ENCODE measurements around the gene LYAR. TPM values are rescaled to one million over a fixed set of nuclear protein-coding genes. Genes with fewer than 3 reads are reported as not detected.

Gene LYAR
- total RNA-seq, 5 donors from 2014 or later (not counting 1 experiment from before 2014, with no cell fraction given), result 21.0 to 46.3 (median 31.7) TPM

DNA sequence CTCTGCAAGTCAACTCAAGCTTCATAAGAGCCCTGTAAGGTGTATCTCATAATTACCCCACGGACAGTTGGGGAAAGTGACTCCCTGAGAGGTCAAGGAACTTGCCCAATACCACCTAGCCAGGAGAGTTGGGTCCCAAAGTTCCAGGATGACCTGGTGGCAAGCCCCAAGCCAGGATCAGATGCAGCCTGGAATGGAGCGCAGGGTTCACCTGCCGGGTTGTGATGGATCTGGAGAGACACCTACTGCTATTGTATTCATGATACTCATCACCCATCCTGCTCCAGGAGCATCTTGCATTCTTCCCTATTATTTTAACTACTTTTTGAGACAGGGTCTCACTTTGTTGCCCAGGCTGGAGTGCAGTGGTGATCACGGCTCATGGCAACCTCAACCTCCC is 36.2 kb upstream of the LYAR start:
- ChIA-PET POLR2A (interaction anchor here in 1 of 2 donors (0.6 kb wide), 1 partner anchor 16 kb away, joined by 4 read pairs; no protein-coding TSS in a partner anchor), CTCF (no interaction called here)
- peaks cover 0 to 3% of the 10 kb centered on the region in 2 experiments for H3K27me3 ChIP-seq (replicated peaks in 1 of 2; ENCODE audit: control insufficient read depth in 2 of 2, extremely low read depth in 1 of 2, insufficient read depth in 2 of 2, low read length in 1 of 2)
- peaks cover 5 to 11% of the 10 kb centered on the region in 2 donors for H3K36me3 ChIP-seq (ENCODE audit: control insufficient read depth in 2 of 2, extremely low read depth in 1 of 2, insufficient read depth in 1 of 2, low read length in 1 of 2)
- H3K9me3 ChIP-seq, result no peaks in the 10 kb centered on the region
- no peaks in the 10 kb centered on the region for H3K27me3 Mint-ChIP-seq
- 96% methylated on average over 3 of the region's 4 CpGs for WGBS (ENCODE audit: insufficient coverage)
- H3K4me3 Mint-ChIP-seq, result no peak overlapping the region
- H3K4me3 ChIP-seq (ENCODE audit: control insufficient read depth in 1 of 2, extremely low read depth in 1 of 2, low read length in 1 of 2), result no peak overlapping the region
- DNase-seq, result no peak
- H3K27ac Mint-ChIP-seq, result no peak overlapping the region
- H3K36me3 Mint-ChIP-seq, result peaks cover 14% of the 10 kb centered on the region
- no peak overlapping the region for H3K27ac ChIP-seq (ENCODE audit: low read length)
- no peaks in the 10 kb centered on the region for H3K4me1 ChIP-seq (ENCODE audit: control insufficient read depth in 1 of 2, extremely low read depth in 1 of 2, insufficient read depth in 2 of 2, low read length in 2 of 2)
- no peaks in the 10 kb centered on the region for H3K4me1 Mint-ChIP-seq
- no peaks in the 10 kb centered on the region for H3K9me3 Mint-ChIP-seq
- ATAC-seq (replicated peaks in 1 of 4), result no peak

GRCh38 chr4:4325321-4325720 is 35.4 kb upstream of the LYAR start:
- peaks cover 23% of the 10 kb centered on the region for H3K36me3 Mint-ChIP-seq
- CTCF ChIA-PET, result no interaction called here
- DNase-seq, result no peak

GRCh38 chr4:4323705-4324534 is 34.0 kb upstream of the LYAR start:
- Mint-ChIP-seq H3K27ac (no peak overlapping the region), H3K27me3 (no peaks in the 10 kb centered on the region), H3K4me3 (no peak overlapping the region), H3K9me3 (no peaks in the 10 kb centered on the region), H3K4me1 (no peaks in the 10 kb centered on the region), H3K36me3 (peaks cover 28% of the 10 kb centered on the region)
- 78% methylated on average over 5 of the region's 10 CpGs for WGBS (ENCODE audit: insufficient coverage)
- DNase-seq (no peak), ATAC-seq (replicated peaks in 1 of 4) (no peak)
- Histone ChIP-seq H3K27me3 (replicated peaks in 1 of 2; ENCODE audit: control insufficient read depth in 2 of 2, extremely low read depth in 1 of 2, insufficient read depth in 2 of 2, low read length in 1 of 2) (peaks cover 0 to 3% of the 10 kb centered on the region in 2 experiments), H3K9me3 (no peaks in the 10 kb centered on the region), H3K4me3 (ENCODE audit: control insufficient read depth in 1 of 2, extremely low read depth in 1 of 2, low read length in 1 of 2) (no peak overlapping the region), H3K27ac (ENCODE audit: low read length) (no peak overlapping the region), H3K4me1 (ENCODE audit: control insufficient read depth in 1 of 2, extremely low read depth in 1 of 2, insufficient read depth in 2 of 2, low read length in 2 of 2) (no peaks in the 10 kb centered on the region), H3K36me3 (ENCODE audit: control insufficient read depth in 2 of 2, extremely low read depth in 1 of 2, insufficient read depth in 1 of 2, low read length in 1 of 2) (peaks cover 5 to 27% of the 10 kb centered on the region in 2 donors)
- CTCF ChIA-PET, result interaction anchor here in 1 of 2 donors (0.6 kb wide), 2 partner anchors 14 to 40 kb away, joined by 3 to 4 read pairs; no protein-coding TSS in a partner anchor
- POLR2A ChIA-PET, result no interaction called here

More at GRCh38 chr4:4325321-4325720, 35.4 kb upstream of the LYAR start:
- peaks cover 5 to 18% of the 10 kb centered on the region in 2 donors for H3K36me3 ChIP-seq (ENCODE audit: control insufficient read depth in 2 of 2, extremely low read depth in 1 of 2, insufficient read depth in 1 of 2, low read length in 1 of 2)
- H3K4me1 Mint-ChIP-seq, result no peaks in the 10 kb centered on the region
- H3K27me3 Mint-ChIP-seq, result no peaks in the 10 kb centered on the region
- no peak overlapping the region for H3K27ac ChIP-seq (ENCODE audit: low read length)
- no peak overlapping the region for H3K27ac Mint-ChIP-seq
- POLR2A ChIA-PET, result interaction anchor here in 1 of 2 donors (0.6 kb wide), 1 partner anchor 15 kb away, joined by 4 read pairs; no protein-coding TSS in a partner anchor
- WGBS (ENCODE audit: insufficient coverage), result 100% methylated on average over 5 of the region's 5 CpGs
- no peaks in the 10 kb centered on the region for H3K9me3 ChIP-seq
- H3K4me3 Mint-ChIP-seq, result no peak overlapping the region
- no peak for ATAC-seq (replicated peaks in 1 of 4)
- H3K27me3 ChIP-seq (replicated peaks in 1 of 2; ENCODE audit: control insufficient read depth in 2 of 2, extremely low read depth in 1 of 2, insufficient read depth in 2 of 2, low read length in 1 of 2), result peaks cover 0 to 3% of the 10 kb centered on the region in 2 experiments
- no peak overlapping the region for H3K4me3 ChIP-seq (ENCODE audit: control insufficient read depth in 1 of 2, extremely low read depth in 1 of 2, low read length in 1 of 2)
- no peaks in the 10 kb centered on the region for H3K4me1 ChIP-seq (ENCODE audit: control insufficient read depth in 1 of 2, extremely low read depth in 1 of 2, insufficient read depth in 2 of 2, low read length in 2 of 2)
- no peaks in the 10 kb centered on the region for H3K9me3 Mint-ChIP-seq

DNA sequence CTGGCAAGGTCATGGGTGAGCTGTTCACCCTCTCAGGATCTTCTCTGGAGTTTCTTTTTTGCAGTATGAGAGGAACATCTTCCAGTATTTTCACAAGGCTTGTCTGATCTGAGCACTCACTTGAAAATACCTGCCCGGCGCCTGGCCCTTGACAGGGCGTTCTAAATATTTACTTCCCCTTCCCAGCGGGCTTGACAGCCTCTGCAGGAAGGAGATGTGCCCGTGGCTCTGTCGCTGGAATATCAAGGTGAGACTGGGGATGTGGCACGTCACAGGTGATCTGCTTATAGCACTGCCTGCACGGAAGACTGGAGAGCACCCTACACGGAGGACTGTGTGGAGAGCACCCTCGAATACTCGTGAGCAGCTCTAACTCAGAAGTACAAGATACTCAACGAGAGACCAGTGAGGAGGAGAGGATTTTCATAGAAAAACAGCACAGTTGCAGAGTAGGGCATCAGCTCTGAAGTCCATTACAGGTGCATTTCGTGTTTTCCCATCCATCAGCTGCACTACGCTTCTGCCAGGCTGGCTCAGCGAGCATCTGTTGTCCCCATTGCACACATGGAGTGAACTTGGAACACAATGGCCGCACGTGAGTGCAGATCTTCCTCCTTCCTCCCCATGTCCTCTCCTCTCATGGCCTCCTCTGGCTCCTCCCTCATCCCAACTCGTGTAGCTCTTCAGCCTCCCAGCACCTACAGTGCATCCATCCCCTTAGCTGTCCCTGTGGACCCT is 32.2 kb upstream of the LYAR start:
- no peak overlapping the region for H3K27ac Mint-ChIP-seq
- POLR2A ChIA-PET, result no interaction called here
- H3K27me3 Mint-ChIP-seq, result no peaks in the 10 kb centered on the region

GRCh38 chr4:4320951-4321714 is 31.2 kb upstream of the LYAR start:
- Mint-ChIP-seq H3K4me3 (no peak overlapping the region), H3K4me1 (no peaks in the 10 kb centered on the region), H3K9me3 (no peaks in the 10 kb centered on the region), H3K27ac (no peak overlapping the region), H3K27me3 (no peaks in the 10 kb centered on the region), H3K36me3 (peaks cover 46% of the 10 kb centered on the region)
- no peak overlapping the region for H3K4me3 ChIP-seq (ENCODE audit: control insufficient read depth in 1 of 2, extremely low read depth in 1 of 2, low read length in 1 of 2)
- POLR2A ChIA-PET, result no interaction called here
- H3K27me3 ChIP-seq (replicated peaks in 1 of 2; ENCODE audit: control insufficient read depth in 2 of 2, extremely low read depth in 1 of 2, insufficient read depth in 2 of 2, low read length in 1 of 2), result no peaks in the 10 kb centered on the region
- WGBS (ENCODE audit: insufficient coverage), result 98% methylated on average over 20 of the region's 26 CpGs
- H3K9me3 ChIP-seq, result no peaks in the 10 kb centered on the region
- ATAC-seq (replicated peaks in 1 of 4) (no peak), DNase-seq (no peak)
- CTCF ChIA-PET, result no interaction called here
- H3K36me3 ChIP-seq (ENCODE audit: control insufficient read depth in 2 of 2, extremely low read depth in 1 of 2, insufficient read depth in 1 of 2, low read length in 1 of 2), result peaks cover 11 to 44% of the 10 kb centered on the region in 2 donors
- no peaks in the 10 kb centered on the region for H3K4me1 ChIP-seq (ENCODE audit: control insufficient read depth in 1 of 2, extremely low read depth in 1 of 2, insufficient read depth in 2 of 2, low read length in 2 of 2)
- H3K27ac ChIP-seq (ENCODE audit: low read length), result no peak overlapping the region

More for the DNA sequence above, 32.2 kb upstream of the LYAR start:
- peaks cover 39% of the 10 kb centered on the region for H3K36me3 Mint-ChIP-seq
- no peak overlapping the region for H3K4me3 ChIP-seq (ENCODE audit: control insufficient read depth in 1 of 2, extremely low read depth in 1 of 2, low read length in 1 of 2)
- DNase-seq (no peak), ATAC-seq (replicated peaks in 1 of 4) (no peak)
- H3K9me3 ChIP-seq, result no peaks in the 10 kb centered on the region
- H3K4me1 Mint-ChIP-seq, result no peaks in the 10 kb centered on the region
- 85% methylated on average over 14 of the region's 18 CpGs for WGBS (ENCODE audit: insufficient coverage)
- no peaks in the 10 kb centered on the region for H3K4me1 ChIP-seq (ENCODE audit: control insufficient read depth in 1 of 2, extremely low read depth in 1 of 2, insufficient read depth in 2 of 2, low read length in 2 of 2)
- H3K9me3 Mint-ChIP-seq, result no peaks in the 10 kb centered on the region
- no peaks in the 10 kb centered on the region for H3K27me3 ChIP-seq (replicated peaks in 1 of 2; ENCODE audit: control insufficient read depth in 2 of 2, extremely low read depth in 1 of 2, insufficient read depth in 2 of 2, low read length in 1 of 2)
- H3K27ac ChIP-seq (ENCODE audit: low read length), result no peak overlapping the region
- CTCF ChIA-PET, result no interaction called here
- H3K36me3 ChIP-seq (ENCODE audit: control insufficient read depth in 2 of 2, extremely low read depth in 1 of 2, insufficient read depth in 1 of 2, low read length in 1 of 2), result peaks cover 9 to 34% of the 10 kb centered on the region in 2 donors
- H3K4me3 Mint-ChIP-seq, result no peak overlapping the region

DNA sequence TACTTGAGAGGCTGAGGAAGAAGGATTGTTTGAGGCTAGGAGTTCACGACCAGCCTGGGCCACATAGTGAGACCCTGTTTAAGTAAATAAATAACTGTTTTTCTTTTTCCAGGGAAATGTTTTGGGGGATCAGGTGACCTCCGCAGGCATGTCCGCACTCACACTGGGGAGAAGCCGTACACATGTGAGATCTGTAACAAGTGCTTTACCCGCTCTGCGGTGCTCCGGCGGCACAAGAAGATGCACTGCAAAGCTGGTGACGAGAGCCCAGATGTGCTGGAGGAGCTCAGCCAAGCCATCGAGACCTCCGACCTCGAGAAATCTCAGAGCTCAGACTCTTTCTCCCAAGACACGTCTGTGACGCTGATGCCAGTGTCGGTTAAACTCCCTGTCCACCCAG is 30.6 kb upstream of the LYAR start:
- no peak for ATAC-seq (replicated peaks in 1 of 4)
- Mint-ChIP-seq H3K36me3 (peaks cover 52% of the 10 kb centered on the region), H3K9me3 (no peaks in the 10 kb centered on the region), H3K4me1 (no peaks in the 10 kb centered on the region), H3K27me3 (no peaks in the 10 kb centered on the region), H3K4me3 (no peak overlapping the region), H3K27ac (no peak overlapping the region)
- Histone ChIP-seq H3K9me3 (no peaks in the 10 kb centered on the region), H3K36me3 (ENCODE audit: control insufficient read depth in 2 of 2, extremely low read depth in 1 of 2, insufficient read depth in 1 of 2, low read length in 1 of 2) (peaks cover 11 to 50% of the 10 kb centered on the region in 2 donors), H3K27ac (ENCODE audit: low read length) (no peak overlapping the region), H3K4me3 (ENCODE audit: control insufficient read depth in 1 of 2, extremely low read depth in 1 of 2, low read length in 1 of 2) (no peak overlapping the region), H3K4me1 (ENCODE audit: control insufficient read depth in 1 of 2, extremely low read depth in 1 of 2, insufficient read depth in 2 of 2, low read length in 2 of 2) (no peaks in the 10 kb centered on the region), H3K27me3 (replicated peaks in 1 of 2; ENCODE audit: control insufficient read depth in 2 of 2, extremely low read depth in 1 of 2, insufficient read depth in 2 of 2, low read length in 1 of 2) (no peaks in the 10 kb centered on the region)
- 99% methylated on average over 9 of the region's 15 CpGs for WGBS (ENCODE audit: insufficient coverage)
- ChIA-PET CTCF (no interaction called here), POLR2A (no interaction called here)
- DNase-seq, result no peak
